Measurements from ENCODE around the gene SVIL. TPM values are rescaled to one million over a fixed set of nuclear protein-coding genes. Genes with fewer than 3 reads are reported as not detected.

SVIL gene
- polyA plus RNA-seq, 1 donor from 2014 or later: 7.3 TPM

DNA sequence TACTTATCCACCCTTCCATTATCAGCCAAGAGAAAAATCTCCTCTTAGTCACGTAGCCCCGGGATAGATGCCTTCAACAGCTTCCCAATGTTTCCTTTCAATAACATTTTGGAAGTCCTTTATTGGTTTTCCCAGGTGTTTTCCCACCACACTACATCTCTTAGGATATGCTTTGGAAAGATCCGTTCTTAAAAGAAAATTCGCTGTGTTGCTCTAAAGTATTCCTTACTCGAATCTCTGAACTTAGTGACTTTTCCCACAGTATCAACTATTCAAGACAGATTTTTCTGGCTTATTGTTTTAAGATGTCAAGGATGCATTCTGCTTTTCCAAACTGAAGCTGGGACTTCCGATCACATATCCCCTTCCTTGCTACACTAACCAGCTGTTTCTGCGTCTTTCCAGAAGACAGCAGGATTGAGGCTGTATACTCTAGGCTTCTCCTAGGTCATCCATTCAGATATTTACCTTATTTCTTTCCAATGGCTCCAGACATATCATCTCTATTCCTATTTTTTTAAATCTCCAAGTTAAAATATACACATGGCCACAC, 36.5 kb upstream of the SVIL start:
- Histone ChIP-seq H3F3A (ENCODE audit: insufficient read depth, low read length, poor library complexity, severe bottlenecking) (no peaks in the 10 kb centered on the region), H4K20me1 (ENCODE audit: insufficient read depth) (no peaks in the 10 kb centered on the region), H3K27me3 (ENCODE audit: insufficient read depth, low read depth, low read length) (no peaks in the 10 kb centered on the region), H3K79me2 (replicated peaks; ENCODE audit: insufficient read depth, low read length) (no peaks in the 10 kb centered on the region), H3K9ac (ENCODE audit: low read length) (no peak overlapping the region), H3K36me3 (ENCODE audit: insufficient read depth, low read length) (no peaks in the 10 kb centered on the region), H3K4me2 (ENCODE audit: low read length) (no peak overlapping the region), H3K27ac (ENCODE audit: low read length) (no peak overlapping the region), H3K4me3 (ENCODE audit: low read length) (no peak overlapping the region), H3K9me3 (ENCODE audit: low read length) (peaks cover 13% of the 10 kb centered on the region), H3K9me2 (ENCODE audit: insufficient read depth, low read length) (no peaks in the 10 kb centered on the region), H2AFZ (ENCODE audit: low read depth, low read length) (no peak overlapping the region)
- no peak for TF ChIP-seq TAF1 (IDR thresholded peaks at IDR 0.05; ENCODE audit: low read depth)

DNA sequence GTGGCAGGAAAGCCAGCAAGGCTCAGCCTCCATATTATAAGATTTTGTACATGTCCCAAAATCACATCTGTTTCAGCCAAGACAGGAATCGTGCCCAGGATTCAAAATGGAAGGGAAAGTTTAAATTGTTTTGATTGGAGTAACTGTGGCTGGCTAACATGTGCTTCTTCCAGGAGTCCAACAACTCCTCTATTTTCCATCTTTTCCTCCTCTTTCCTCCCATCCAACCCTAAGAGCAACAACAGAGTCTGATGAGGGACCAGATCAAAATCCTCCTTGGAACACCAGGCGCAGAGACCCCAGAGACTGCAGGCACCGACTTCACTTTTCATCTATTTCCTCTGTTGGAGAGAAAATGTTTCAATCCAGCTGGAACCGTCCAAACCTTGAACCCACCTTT, 36.0 kb upstream of the SVIL start:
- H4K20me1 ChIP-seq (ENCODE audit: insufficient read depth): no peaks in the 10 kb centered on the region
- no peak for TF ChIP-seq MXI1 (conservative IDR thresholded peaks at IDR 0.05; ENCODE audit: poor library complexity, severe bottlenecking)
- no peak for TF ChIP-seq EZH2 (IDR thresholded peaks at IDR 0.05; ENCODE audit: borderline replicate concordance, insufficient read depth, low read length, poor library complexity, severe bottlenecking)
- no peaks in the 10 kb centered on the region for H3F3A ChIP-seq (ENCODE audit: insufficient read depth, low read length, poor library complexity, severe bottlenecking)
- H3K27me3 ChIP-seq (ENCODE audit: insufficient read depth, low read depth, low read length): no peaks in the 10 kb centered on the region
- H3K27ac ChIP-seq (ENCODE audit: low read length): no peak overlapping the region
- no peaks in the 10 kb centered on the region for H3K36me3 ChIP-seq (ENCODE audit: insufficient read depth, low read length)
- no peak overlapping the region for H3K4me2 ChIP-seq (ENCODE audit: low read length)
- H3K79me2 ChIP-seq (replicated peaks; ENCODE audit: insufficient read depth, low read length): no peaks in the 10 kb centered on the region
- no peak overlapping the region for H2AFZ ChIP-seq (ENCODE audit: low read depth, low read length)
- H3K9me2 ChIP-seq (ENCODE audit: insufficient read depth, low read length): no peaks in the 10 kb centered on the region
- H3K4me3 ChIP-seq (ENCODE audit: low read length): no peak overlapping the region
- no peak overlapping the region for H3K9ac ChIP-seq (ENCODE audit: low read length)
- peaks cover 10% of the 10 kb centered on the region for H3K9me3 ChIP-seq (ENCODE audit: low read length)

DNA sequence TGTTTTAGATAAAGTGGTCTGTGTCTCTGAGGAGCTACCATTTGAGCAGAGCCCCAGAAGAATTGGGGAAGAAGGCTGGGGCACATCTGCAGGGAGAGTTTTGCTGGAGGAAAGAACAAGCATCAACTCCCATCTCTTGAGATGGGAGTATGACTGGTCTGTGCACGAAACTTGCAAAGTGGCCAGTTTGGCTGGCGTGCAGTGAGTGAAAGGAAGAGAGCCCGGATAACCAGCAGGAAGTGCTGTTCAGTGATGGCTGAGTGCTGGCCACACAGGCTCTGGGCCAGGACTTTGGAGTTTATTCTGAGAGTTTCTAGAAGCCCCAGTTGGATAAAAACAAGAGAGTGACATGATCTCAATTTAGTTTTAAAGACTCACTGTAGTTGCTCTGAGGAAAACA, 34.4 kb upstream of the SVIL start:
- Histone ChIP-seq H2AFZ (ENCODE audit: low read depth, low read length) (no peak overlapping the region), H3K79me2 (replicated peaks; ENCODE audit: insufficient read depth, low read length) (no peaks in the 10 kb centered on the region), H3K9ac (ENCODE audit: low read length) (no peak overlapping the region), H3K27ac (ENCODE audit: low read length) (no peak overlapping the region), H3K4me2 (ENCODE audit: low read length) (no peak overlapping the region), H3K4me3 (ENCODE audit: low read length) (no peak overlapping the region), H3K9me2 (ENCODE audit: insufficient read depth, low read length) (no peaks in the 10 kb centered on the region), H4K20me1 (ENCODE audit: insufficient read depth) (no peaks in the 10 kb centered on the region), H3K36me3 (ENCODE audit: insufficient read depth, low read length) (no peaks in the 10 kb centered on the region), H3K9me3 (ENCODE audit: low read length) (no peaks in the 10 kb centered on the region), H3K27me3 (ENCODE audit: insufficient read depth, low read depth, low read length) (no peaks in the 10 kb centered on the region), H3F3A (ENCODE audit: insufficient read depth, low read length, poor library complexity, severe bottlenecking) (no peaks in the 10 kb centered on the region)
- no peak for TF ChIP-seq POLR2AphosphoS5 (IDR thresholded peaks at IDR 0.05)
- no peak for TF ChIP-seq RAD21 (conservative IDR thresholded peaks at IDR 0.05)
- TF ChIP-seq EP300 (conservative IDR thresholded peaks at IDR 0.05; ENCODE audit: poor library complexity, severe bottlenecking): no peak
- no peak for TF ChIP-seq MXI1 (conservative IDR thresholded peaks at IDR 0.05; ENCODE audit: poor library complexity, severe bottlenecking)
- TF ChIP-seq, protein P1, sequence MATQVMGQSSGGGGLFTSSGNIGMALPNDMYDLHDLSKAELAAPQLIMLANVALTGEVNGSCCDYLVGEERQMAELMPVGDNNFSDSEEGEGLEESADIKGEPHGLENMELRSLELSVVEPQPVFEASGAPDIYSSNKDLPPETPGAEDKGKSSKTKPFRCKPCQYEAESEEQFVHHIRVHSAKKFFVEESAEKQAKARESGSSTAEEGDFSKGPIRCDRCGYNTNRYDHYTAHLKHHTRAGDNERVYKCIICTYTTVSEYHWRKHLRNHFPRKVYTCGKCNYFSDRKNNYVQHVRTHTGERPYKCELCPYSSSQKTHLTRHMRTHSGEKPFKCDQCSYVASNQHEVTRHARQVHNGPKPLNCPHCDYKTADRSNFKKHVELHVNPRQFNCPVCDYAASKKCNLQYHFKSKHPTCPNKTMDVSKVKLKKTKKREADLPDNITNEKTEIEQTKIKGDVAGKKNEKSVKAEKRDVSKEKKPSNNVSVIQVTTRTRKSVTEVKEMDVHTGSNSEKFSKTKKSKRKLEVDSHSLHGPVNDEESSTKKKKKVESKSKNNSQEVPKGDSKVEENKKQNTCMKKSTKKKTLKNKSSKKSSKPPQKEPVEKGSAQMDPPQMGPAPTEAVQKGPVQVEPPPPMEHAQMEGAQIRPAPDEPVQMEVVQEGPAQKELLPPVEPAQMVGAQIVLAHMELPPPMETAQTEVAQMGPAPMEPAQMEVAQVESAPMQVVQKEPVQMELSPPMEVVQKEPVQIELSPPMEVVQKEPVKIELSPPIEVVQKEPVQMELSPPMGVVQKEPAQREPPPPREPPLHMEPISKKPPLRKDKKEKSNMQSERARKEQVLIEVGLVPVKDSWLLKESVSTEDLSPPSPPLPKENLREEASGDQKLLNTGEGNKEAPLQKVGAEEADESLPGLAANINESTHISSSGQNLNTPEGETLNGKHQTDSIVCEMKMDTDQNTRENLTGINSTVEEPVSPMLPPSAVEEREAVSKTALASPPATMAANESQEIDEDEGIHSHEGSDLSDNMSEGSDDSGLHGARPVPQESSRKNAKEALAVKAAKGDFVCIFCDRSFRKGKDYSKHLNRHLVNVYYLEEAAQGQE (IDR thresholded peaks at IDR 0.05; ENCODE audit: borderline replicate concordance): no peak
- no peak for TF ChIP-seq EZH2 (IDR thresholded peaks at IDR 0.05; ENCODE audit: borderline replicate concordance, insufficient read depth, low read length, poor library complexity, severe bottlenecking)
- TF ChIP-seq TAF1 (IDR thresholded peaks at IDR 0.05; ENCODE audit: low read depth): no peak
- TF ChIP-seq SMC3 (conservative IDR thresholded peaks at IDR 0.05; ENCODE audit: poor library complexity): no peak
- TF ChIP-seq, protein P2, sequence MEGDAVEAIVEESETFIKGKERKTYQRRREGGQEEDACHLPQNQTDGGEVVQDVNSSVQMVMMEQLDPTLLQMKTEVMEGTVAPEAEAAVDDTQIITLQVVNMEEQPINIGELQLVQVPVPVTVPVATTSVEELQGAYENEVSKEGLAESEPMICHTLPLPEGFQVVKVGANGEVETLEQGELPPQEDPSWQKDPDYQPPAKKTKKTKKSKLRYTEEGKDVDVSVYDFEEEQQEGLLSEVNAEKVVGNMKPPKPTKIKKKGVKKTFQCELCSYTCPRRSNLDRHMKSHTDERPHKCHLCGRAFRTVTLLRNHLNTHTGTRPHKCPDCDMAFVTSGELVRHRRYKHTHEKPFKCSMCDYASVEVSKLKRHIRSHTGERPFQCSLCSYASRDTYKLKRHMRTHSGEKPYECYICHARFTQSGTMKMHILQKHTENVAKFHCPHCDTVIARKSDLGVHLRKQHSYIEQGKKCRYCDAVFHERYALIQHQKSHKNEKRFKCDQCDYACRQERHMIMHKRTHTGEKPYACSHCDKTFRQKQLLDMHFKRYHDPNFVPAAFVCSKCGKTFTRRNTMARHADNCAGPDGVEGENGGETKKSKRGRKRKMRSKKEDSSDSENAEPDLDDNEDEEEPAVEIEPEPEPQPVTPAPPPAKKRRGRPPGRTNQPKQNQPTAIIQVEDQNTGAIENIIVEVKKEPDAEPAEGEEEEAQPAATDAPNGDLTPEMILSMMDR (IDR thresholded peaks at IDR 0.05; ENCODE audit: poor library complexity, severe bottlenecking): no peak
